ENCODE results near the gene PMEPA1.
A peak's percentile ranks its signal among the peaks of the same experiment; 100 is the strongest.

- TF ChIP-seq CTCF (IDR thresholded peaks at IDR 0.05) (no peak), RAD21 (conservative IDR thresholded peaks at IDR 0.05 in 1 of 2, IDR thresholded peaks at IDR 0.05 in 1 of 2) (no peak), POLR2A (IDR thresholded peaks at IDR 0.05; ENCODE audit: low read length) (no peak), ZFP36 (IDR thresholded peaks at IDR 0.05; ENCODE audit: borderline replicate concordance, partially characterized antibody) (no peak), PBX3 (IDR thresholded peaks at IDR 0.05) (no peak), ZC3H11A (IDR thresholded peaks at IDR 0.05) (no peak), REST (IDR thresholded peaks at IDR 0.05) (no peak), MAFK (IDR thresholded peaks at IDR 0.05; ENCODE audit: partially characterized antibody) (peak; percentile 46), KDM1A (IDR thresholded peaks at IDR 0.05; ENCODE audit: low read depth) (no peak), RFX5 (IDR thresholded peaks at IDR 0.05) (no peak), NFE2L2 (conservative IDR thresholded peaks at IDR 0.05; ENCODE audit: low read length) (no peak), MAX (IDR thresholded peaks at IDR 0.05) (no peak), JUN (IDR thresholded peaks at IDR 0.05) (no peak), MAZ (IDR thresholded peaks at IDR 0.05; ENCODE audit: borderline replicate concordance, low read depth, low read length) (no peak)
Measured at GRCh38 chr20:57660922-57661745, 48.7 kb downstream of the PMEPA1 start.

Measured in A549 (cell line).